NCI-H1092 treated with DMSO at 0.1 percent for 48 hours (cell line): ENCODE results near the gene CLIC3.
"Not testable (repeated sequence)": the region's sequence is repeated elsewhere in the genome, so short reads cannot be mapped to it uniquely, and the experiment has no call there.

Experiments
- DNase-seq: peaks from one replicate; lab custom pipeline; 2025; lab: John Stamatoyannopoulos, UW

CLIC3 gene

DNA sequence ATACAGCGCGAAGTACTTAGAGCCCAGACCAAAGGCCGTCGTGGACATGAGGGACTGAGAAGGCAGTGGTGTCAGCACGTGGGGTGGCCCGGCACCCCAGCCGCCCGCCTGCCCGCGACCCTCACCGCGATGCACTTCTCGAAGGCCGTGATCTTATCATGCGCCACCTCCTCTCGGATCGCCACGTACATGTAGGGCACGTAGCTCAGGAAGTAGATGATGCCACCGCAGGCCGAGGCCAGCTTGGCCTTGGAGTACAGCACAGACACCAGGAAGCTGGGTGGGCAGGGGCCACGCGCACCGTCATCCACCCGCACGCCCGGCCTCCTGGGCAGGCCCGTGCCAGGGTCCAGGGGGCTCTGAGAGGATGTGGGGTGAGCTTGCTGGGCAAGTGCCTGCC is 20.7 kb upstream of the CLIC3 start:
- no peak for DNase-seq

DNA sequence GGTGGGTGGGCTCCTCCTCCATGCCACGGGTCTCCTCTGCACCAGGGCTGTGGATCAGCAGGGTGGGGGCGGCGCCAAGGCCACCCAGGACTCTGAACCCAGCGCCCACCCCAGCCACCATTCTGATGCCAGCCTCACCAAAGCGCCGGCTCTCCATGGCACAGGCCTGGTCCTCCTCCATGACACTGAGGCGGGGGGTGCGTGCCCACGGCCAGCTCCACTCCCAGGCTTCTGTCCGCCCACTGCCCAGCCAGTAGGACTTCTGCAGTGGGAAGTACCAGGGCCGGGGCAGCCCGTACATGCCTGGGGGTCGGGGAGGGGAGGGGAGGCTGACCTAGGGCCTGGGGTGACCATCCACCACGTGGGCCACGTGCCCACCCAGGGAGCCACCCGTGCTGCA is 20.1 kb upstream of the CLIC3 start:
- DNase-seq, result no peak

DNA sequence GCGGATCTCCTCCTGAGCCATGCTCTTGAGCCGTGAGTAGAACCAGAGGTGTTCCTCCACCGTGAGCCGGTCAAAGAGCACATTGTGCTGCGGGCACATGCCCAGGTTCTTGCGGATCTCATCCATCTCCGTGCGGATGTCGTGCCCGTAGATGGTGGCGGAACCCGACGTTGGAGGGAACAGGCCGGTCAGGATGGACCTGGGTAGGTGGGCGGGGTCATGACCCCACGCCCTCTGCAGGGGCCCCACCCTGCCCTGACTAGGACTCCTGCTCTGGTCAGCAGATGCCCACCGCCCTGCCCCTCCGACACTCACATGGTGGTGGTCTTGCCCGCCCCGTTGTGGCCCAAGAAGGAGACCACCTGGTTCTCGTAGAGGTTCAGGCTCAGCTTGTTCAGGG is 19.6 kb upstream of the CLIC3 start:
- DNase-seq, result no peak

DNA sequence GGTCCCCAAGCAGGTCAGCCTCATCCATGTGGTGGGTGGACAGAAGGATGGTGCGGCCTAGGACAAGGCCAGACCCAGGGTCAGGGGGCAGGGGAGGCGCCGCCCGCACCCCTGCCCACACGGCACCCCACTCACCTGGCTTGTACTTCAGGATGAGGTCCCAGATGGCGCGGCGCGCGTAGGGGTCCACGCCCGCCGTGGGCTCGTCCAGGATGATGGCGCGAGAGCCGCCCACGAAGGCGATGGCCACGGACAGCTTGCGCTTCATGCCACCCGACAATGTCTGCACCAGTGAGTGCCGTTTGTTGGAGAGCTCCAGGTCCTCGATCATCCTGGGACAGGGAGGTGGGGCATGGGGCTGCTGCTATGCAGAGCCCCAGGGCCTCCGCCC is 19.2 kb upstream of the CLIC3 start:
- DNase-seq, result no peak

DNA sequence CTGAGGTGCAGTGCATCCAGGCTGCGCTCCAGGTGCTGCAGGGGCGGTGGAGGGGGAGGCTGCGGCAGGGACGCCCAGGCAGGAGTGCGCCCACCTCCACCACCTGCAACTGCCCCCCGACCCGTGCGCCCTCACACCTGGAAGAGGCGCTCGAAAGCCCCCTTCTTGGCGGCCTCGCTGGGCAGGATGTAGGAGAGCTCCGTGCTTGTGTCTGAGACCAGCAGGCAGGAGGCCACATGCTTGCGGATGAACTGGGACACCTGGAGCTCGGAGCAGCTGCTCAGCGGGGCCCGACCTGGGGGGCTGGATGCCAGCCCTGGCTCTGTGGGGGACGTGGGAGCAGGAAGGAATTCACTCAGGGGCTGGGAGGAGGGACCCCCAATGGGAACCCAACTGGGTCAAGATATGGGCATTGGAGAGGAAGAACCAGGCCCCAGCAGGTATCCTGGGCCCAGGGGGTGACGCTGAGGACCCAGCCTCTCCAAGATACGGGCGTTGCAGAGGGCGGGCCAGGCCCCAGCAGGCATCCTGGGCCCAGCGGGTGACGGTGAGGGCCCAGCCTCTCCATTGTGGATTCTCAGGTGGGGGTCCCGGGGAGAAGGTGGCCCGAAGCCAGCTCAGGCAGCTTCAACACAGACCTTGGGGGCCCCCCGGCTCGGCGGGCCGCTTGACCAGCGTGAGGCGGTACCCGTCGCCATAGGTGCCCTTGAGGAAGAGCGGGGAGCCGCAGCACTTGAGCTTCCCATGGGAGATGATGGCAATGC is 18.6 kb upstream of the CLIC3 start:
- no peak for DNase-seq

DNA sequence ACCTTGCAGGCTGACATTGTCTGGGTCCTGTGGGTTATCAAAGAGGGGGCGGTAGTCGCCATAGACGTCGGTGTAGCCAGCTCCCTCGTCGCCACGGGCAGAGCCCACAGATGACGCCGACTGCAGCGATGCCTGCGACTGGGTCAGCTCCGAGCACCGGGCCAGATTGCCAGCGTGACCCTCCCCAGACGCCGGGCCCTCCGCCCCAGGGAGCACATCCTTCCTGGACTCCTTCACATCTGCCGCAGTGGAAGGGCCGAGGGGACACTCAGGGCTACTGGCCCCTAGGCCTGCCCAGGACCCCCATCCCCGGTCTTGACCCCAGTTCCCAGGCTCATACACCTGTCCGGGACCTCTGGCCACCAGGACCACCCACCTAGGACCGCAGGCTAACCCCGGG is 17.8 kb upstream of the CLIC3 start:
- DNase-seq, result no peak

DNA sequence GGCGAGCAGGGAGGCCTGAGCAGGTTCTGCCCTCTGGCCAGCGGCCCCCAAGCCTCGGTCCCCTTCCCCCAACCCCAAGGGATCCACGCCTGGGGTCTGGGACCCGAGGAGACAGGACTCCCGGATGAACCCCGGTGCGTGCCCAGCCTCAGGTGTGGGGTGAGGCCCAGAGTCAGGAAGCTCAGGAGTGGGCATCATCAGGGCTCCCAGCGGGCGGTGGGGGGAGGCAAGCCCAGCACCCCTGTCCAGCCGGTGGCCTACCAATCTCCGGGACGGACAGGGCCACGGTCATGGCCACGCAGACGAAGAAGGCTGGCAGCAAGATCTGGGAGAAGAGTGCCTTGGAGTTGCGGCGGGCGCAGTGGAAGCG is 17.2 kb upstream of the CLIC3 start:
- no peak for DNase-seq

DNA sequence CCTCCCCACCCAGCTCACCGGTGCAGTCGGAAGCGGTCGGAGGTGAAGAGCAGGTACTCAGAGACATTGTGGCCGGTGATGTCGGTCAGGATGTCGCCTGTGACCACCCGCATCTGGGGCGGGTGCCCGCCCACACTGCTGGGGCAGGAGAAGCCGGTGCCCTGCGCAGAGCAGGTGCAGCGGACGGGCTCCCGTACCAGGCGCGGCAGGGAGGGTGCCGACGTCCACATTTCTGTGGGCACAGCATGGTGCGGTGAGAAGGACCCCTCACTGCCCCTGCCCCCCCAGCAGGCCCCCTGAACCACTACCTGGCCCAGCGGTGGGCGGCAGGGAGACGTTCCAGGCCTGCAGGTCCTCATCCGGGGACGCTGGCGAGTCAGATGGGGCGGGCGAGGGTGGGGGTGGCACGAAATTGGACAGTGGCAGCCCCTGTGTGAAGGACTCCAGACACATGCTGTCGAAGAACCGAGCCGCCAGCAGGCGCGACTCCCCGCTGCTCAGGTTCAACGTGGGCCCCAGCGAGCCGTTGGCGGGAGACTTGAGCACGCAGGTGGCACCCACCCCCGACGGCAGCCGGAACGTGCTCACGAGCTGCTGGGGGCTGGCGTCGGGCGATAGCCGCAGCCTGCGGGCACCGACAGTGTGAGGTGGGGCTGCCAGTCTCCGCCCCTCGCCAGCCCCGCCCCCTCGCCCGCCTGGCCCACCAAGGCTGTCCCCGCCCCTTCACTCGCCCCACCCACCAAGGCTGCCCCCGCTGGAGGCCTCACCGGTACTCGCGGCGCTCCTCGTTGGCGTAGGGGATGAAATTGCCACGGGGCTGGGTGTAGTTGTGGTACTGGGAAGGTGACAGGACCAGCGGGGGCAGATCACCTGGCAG is 16.6 kb upstream of the CLIC3 start:
- DNase-seq, result no peak

DNA sequence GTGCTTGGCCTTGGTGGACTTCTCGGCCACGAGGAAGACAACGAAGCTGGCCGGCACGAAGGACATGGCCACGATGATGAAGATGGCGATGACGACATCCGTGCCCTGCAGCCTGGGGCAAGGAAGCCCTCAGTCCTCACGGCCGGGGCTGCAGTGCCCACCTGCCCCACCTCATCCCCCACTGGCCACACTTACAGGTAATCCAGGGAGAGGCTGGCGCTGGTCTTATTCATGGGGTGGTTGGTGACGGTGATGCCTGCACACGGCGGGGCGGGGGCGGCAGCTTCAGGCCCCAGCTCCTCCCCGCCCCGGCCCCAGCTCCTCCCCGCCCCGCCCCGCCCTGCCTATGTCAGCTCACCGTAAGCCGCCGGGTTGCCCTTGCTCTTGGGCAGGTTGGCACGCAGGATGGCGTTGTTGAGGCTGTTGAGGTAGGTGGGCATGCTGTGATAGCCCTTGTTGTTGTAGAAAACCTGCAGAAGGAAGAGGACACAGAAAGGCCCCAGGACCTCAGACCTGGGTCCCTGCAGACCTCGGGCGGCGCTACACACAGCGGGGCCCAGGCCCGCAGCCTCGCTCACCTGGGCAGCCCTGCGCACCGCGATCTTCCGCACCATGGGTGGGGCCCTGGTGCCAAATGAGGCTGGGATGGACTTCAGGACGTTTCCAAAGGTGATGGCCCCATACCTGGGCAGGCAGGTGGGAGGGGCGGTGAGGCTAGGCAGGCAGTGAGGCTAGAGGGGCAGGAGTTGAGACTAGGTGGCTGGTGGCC is 15.7 kb upstream of the CLIC3 start:
- DNase-seq, result no peak

DNA sequence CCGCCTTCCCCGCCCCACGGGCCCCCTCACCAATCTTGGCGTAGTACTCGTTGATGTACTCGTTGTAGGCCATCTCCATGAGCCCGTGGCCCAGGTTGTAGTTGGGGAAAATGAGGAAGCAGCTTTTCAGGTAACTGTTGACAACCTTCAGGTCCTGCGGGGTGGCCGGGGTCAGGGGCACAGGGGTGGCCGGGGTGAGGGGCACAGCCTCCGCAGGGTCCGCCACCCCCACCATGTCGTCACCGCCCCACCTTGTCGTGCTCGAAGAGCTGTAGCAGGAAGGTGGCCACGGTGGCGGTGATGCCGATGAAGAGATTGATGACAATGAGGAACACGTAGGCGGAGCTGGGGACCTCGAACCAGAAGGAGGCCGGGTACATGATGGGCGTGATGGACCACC is 14.8 kb upstream of the CLIC3 start:
- no peak for DNase-seq

DNA sequence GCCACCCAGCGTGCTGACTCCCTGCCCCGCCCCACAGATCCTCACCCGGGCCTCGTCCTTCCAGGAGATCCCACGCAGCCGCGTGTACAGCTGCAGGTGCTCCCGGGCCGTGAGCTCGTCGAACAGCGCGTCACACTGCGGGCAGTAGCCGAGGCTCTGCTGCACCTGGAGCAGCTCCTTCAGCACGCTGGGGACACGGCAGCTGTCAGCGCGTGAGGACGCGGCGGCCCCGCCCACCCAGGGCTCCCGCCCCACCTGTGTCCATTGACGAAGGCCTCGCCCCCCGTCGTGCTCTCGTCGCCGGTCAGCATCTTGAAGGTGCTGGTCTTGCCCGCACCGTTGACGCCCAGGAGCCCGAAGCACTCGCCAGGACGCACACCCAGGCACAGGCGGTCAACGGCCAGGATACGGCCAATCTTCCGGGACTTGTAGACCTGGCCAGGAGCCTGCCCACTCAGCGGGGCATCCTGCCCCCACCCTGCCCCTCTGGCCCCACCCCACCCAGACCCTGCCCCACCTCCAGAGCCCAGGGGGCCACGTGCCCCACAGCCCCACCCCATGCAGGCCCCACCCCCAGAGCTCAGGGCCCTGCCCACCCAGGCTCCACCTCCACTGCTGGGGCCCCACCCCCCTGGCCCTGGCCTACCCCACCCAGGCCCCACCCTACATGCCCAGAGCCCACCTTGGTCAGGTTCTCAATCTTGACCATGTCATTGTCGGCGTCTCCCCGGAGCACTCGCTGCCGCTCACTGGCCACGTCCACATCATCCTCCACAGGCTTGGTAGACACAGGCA is 13.8 kb upstream of the CLIC3 start:
- DNase-seq, result no peak

DNA sequence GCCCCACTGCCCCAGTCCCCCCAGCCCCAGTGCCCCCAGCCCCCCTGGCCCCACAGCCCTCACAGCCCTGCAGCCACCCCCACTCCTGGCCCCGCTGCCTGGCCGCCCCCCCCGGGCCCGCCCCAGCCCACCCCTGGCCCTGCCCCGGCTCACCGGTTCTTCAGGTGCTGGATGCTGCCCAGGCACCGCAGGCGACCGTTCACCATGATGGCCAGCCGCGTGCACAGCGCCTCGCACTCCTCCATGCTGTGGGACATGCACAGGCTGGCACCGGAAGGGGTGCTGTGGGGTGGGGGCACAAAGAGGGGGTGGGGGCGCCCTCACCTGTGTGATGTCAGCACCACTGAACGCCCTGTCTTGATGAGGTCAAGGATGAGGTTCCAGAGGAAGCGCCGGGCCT is 12.8 kb upstream of the CLIC3 start:
- DNase-seq, result no peak

DNA sequence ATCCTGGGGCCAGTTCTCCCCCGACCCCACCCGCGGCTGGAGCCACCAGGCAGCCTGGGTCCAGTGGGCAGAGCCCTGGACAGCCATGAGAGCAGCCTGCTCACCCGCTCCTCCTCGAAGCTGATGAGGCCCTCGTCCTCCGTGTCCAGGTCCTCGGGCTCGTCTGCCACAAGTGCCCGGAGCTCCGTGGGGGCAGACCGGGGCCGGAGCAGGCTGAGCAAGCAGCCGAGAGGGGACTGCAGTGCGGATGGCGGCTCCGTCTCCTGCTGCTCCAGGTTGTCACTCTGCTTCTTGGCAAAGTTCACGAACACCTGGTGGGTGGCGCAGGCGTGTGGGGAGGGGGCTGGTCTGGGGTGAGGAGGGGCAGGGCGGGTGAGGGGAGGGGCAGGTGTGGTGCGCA is 11.9 kb upstream of the CLIC3 start:
- DNase-seq, result no peak

DNA sequence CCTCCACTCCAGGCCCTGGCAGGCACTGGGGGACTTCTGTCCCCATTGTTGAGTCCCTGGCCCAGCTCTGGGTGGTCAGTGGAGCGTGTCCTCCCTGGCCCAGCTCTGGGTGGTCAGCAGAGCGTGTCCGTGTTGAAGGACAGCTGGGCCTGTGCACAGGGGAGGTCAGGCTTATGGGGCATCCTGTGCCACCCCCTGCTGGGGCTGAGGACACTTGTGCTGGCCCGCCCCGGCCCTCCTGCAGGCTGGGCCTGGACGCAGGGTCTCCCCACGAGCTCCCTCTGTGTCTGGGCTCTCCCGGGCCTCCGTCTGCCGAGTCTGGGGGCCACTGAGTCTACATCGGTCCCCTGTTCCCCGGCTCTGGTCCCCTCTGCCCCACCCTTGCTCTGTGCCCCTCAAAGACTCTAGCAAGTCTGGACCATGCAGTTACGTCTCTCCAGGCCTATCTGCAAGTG is 11.5 kb upstream of the CLIC3 start:
- no peak for DNase-seq

DNA sequence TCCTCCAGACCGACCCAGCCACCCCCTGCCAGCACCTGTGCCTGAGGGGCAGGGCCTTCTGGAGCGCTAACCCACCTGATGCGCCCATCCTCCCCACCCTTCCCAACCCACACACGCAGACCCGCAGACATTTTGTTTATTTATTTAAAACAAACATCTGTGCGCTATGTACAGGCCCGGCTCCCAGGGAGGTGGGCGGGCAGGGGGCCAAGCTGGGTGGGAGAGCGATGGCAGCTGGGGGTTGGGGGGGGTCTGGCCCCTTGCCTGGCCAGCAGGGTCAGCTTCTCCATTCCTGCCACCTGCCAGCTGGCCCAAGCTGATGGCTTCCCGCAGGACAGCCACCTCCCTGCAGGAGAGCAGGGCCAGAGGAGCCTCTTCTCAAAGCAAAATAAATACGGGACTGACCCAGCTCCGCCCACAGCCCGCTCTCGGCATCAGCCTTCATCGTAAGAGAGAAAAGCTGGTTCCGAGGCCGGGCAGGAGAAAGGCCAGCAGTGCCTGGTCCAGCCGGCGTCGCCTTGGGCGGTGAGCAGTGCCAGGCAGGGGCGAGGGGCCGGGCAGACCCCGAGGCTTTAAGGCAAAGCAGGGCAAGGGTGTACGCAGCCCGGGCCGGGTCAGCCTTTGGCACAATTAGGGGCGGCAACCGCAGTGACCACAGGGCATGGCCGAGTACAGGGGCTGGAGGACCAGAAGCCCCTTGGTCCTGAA is 10.9 kb upstream of the CLIC3 start:
- peak; percentile 51 for DNase-seq

DNA sequence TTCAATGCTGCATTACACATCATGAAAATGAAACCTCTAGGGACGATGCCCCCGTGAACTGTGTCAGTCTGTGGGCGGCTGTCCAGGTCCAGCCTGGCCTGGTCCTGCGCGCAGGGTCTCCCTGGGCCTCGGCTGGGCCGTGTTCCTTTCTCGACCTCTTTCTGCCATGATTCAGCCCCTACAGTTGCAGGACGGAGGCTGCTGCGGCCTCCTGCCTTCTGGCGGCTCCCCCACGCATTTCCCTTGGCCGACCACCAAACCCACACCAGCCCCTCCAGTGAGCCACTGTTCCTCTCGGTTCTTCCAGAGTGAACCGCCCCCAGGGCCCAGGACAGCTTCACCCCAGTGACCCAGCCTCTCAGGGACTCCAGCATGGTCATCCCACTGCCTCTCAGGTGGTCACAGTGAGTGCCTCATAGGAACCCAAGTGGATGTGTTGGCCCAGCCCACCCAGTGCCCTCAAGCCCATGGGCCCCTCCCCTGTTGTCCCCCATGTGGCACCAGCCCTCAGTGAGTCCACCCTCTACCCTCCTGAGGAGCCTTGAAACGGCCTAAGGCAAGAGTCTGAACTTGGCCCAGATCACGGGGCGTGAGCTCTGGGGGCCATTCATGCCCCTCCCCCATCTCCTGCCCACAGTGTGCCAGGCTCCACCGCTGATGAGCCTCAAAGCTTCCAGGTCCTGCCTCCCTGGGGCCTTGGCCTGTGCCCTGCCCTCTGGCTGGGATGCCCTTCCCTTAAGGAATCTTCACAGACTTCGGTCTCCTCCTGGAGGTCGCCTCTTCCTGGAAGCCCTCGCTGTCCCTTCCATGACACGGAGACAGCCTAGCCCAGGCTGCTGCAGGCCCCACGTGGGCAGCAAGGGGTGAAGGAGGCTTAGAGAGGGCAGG is 10.0 kb upstream of the CLIC3 start:
- DNase-seq, result no peak

DNA sequence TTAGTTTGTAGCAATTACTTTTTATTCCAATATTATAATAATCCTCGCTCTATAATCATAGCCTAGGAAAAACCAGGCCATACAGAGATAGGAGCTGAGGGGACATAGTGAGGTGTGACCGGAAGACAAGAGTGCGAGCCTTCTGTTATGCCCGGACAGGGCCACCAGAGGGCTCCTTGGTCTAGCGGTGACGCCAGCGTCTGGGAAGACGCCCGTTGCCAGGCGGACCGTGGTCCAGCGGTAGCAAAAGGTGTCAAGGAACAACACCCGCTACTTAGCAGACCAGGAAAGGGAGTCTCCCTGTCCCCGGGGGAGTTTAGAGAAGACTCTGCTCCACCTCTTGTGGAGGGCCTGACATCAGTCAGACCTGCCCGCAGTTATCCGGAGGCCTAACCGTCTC is 7.9 kb upstream of the CLIC3 start:
- DNase-seq, result not testable (repeated sequence)

DNA sequence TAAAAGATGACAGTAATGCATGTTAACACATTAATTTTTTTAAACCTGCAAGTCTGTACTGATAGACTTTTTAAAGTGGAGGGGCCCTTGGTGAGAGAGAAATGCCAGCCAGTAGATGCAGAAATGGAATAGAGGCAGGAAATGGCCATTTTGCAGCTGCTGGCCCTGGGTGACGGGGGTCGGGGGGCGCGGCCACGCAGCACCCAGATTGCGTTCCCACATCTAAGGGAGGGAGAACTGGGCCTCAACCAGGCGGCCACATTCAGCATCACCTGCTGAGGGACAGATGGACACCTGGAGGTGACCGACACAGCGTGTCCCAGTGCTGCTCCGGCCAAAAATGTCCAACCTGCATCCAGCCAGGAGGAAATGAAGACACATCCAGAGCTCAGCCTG is 6.3 kb upstream of the CLIC3 start:
- DNase-seq, result no peak

DNA sequence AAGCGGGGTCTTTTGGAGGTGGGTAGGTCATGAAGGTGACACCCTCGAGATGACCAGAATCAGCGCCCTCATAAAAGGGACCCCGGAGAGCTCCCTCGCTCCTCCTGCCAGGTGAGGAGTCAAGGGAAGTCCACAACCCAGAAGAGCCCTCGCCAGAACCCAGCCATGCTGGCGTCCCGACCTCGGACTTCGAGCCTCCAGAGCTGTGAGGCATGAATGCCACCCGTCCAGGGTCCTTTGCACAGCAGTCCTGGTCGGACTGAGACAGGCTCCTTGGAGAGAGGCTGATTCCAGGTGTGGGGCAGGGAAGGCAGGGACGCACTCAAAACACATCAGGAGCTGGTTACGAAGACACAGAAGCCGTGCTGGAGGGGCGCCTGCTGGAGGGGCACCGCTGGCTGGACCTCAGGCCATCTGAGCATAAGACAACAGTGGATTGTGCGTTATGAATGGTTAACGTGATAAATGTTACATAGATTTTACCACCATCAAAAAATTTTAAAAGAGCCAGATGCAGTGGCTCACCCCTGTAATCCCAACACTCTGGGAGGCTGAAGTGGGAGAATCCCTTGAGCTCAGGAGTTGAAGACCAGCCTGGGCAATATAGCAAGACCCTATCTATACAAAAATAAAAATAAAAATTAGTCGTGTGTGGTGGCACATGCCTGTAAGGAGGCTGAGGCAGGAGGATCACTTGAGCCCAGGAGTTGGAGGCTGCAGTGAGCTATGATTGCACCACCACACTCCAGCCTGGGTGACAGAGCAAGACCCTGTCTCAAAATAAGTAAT is 5.7 kb upstream of the CLIC3 start:
- no peak for DNase-seq
